ENCODE results near the gene AMIGO1.

Gene AMIGO1

GRCh38 chr1:109504974-109505373 lies 4.6 kb downstream of the AMIGO1 start:
- no peak overlapping the region for H3K27ac ChIP-seq (ENCODE audit: low read length)
- H3K36me3 ChIP-seq (replicated peaks; ENCODE audit: low read depth, low read length), result no peaks in the 10 kb centered on the region
- no peak for TF ChIP-seq EZH2phosphoT487 (IDR thresholded peaks at IDR 0.05; ENCODE audit: low read depth)
- TF ChIP-seq, protein P1, sequence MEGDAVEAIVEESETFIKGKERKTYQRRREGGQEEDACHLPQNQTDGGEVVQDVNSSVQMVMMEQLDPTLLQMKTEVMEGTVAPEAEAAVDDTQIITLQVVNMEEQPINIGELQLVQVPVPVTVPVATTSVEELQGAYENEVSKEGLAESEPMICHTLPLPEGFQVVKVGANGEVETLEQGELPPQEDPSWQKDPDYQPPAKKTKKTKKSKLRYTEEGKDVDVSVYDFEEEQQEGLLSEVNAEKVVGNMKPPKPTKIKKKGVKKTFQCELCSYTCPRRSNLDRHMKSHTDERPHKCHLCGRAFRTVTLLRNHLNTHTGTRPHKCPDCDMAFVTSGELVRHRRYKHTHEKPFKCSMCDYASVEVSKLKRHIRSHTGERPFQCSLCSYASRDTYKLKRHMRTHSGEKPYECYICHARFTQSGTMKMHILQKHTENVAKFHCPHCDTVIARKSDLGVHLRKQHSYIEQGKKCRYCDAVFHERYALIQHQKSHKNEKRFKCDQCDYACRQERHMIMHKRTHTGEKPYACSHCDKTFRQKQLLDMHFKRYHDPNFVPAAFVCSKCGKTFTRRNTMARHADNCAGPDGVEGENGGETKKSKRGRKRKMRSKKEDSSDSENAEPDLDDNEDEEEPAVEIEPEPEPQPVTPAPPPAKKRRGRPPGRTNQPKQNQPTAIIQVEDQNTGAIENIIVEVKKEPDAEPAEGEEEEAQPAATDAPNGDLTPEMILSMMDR (IDR thresholded peaks at IDR 0.05; ENCODE audit: low read depth, low read length), result no peak
- no peaks in the 10 kb centered on the region for H3K9me3 ChIP-seq (ENCODE audit: insufficient read depth, low read length)
- H3K4me2 ChIP-seq (ENCODE audit: low read length), result no peak overlapping the region
- no peak overlapping the region for H3K4me3 ChIP-seq (ENCODE audit: low read length)
- no peak overlapping the region for H3K9ac ChIP-seq (ENCODE audit: low read length)
- H3K4me1 ChIP-seq (ENCODE audit: low read length), result peaks cover 3% of the 10 kb centered on the region
- no peaks in the 10 kb centered on the region for H4K20me1 ChIP-seq (ENCODE audit: insufficient read depth, low read length)
- no peaks in the 10 kb centered on the region for H3K27me3 ChIP-seq (ENCODE audit: low read depth, low read length)
- no peaks in the 10 kb centered on the region for H3K79me2 ChIP-seq (ENCODE audit: low read length)
- no peak overlapping the region for H2AFZ ChIP-seq (ENCODE audit: low read depth, low read length)

GRCh38 chr1:109503935-109504334 lies 5.6 kb downstream of the AMIGO1 start:
- no peak for TF ChIP-seq EZH2phosphoT487 (IDR thresholded peaks at IDR 0.05; ENCODE audit: low read depth)
- TF ChIP-seq, protein P1 (IDR thresholded peaks at IDR 0.05; ENCODE audit: low read depth, low read length), result no peak
- Histone ChIP-seq H3K9me3 (ENCODE audit: insufficient read depth, low read length) (no peaks in the 10 kb centered on the region), H3K4me2 (ENCODE audit: low read length) (no peak overlapping the region), H3K4me1 (ENCODE audit: low read length) (0 out of 2 replicates have a peak, but pooled peaks cover under 1% of the 10 kb centered on the region), H3K27me3 (ENCODE audit: low read depth, low read length) (no peaks in the 10 kb centered on the region), H3K36me3 (replicated peaks; ENCODE audit: low read depth, low read length) (no peaks in the 10 kb centered on the region), H4K20me1 (ENCODE audit: insufficient read depth, low read length) (no peaks in the 10 kb centered on the region), H3K27ac (ENCODE audit: low read length) (no peak overlapping the region), H3K79me2 (ENCODE audit: low read length) (no peaks in the 10 kb centered on the region), H3K4me3 (ENCODE audit: low read length) (no peak overlapping the region), H3K9ac (ENCODE audit: low read length) (no peak overlapping the region), H2AFZ (ENCODE audit: low read depth, low read length) (no peak overlapping the region)

DNA sequence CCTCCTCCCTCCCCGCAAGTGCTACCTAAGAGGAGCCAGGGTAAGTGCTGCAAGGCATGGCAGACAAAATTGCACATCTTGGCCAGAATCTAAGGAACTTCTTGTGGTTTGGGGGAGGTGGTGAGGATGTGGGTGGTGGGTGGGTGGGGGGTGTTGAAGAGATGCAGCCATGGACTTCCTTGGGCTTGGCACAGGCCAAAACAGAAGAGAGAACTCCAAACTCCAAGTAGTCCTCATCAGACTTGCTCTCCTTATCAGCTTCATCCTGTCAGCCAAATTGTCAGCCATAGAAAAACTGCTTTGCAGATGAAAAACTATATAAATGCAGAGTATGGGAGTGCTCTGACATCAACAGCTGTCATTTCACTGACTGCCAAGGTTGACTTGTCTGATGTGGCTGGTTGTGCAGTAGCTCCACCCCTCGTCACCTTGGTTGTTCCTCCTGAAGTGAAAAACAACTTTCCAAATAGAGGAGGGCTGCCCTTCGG lies 7.1 kb downstream of the AMIGO1 start:
- Histone ChIP-seq H3K9ac (ENCODE audit: low read length) (no peak overlapping the region), H3K27me3 (ENCODE audit: low read depth, low read length) (no peaks in the 10 kb centered on the region), H3K9me3 (ENCODE audit: insufficient read depth, low read length) (no peaks in the 10 kb centered on the region), H3K4me1 (ENCODE audit: low read length) (no peaks in the 10 kb centered on the region), H3K4me3 (ENCODE audit: low read length) (no peak overlapping the region), H2AFZ (ENCODE audit: low read depth, low read length) (no peak overlapping the region), H3K36me3 (replicated peaks; ENCODE audit: low read depth, low read length) (no peaks in the 10 kb centered on the region), H3K27ac (ENCODE audit: low read length) (no peak overlapping the region), H4K20me1 (ENCODE audit: insufficient read depth, low read length) (no peaks in the 10 kb centered on the region), H3K4me2 (ENCODE audit: low read length) (no peak overlapping the region), H3K79me2 (ENCODE audit: low read length) (no peaks in the 10 kb centered on the region)
- TF ChIP-seq EZH2phosphoT487 (IDR thresholded peaks at IDR 0.05; ENCODE audit: low read depth), result no peak
- TF ChIP-seq, protein P1 (IDR thresholded peaks at IDR 0.05; ENCODE audit: low read depth, low read length), result no peak

DNA sequence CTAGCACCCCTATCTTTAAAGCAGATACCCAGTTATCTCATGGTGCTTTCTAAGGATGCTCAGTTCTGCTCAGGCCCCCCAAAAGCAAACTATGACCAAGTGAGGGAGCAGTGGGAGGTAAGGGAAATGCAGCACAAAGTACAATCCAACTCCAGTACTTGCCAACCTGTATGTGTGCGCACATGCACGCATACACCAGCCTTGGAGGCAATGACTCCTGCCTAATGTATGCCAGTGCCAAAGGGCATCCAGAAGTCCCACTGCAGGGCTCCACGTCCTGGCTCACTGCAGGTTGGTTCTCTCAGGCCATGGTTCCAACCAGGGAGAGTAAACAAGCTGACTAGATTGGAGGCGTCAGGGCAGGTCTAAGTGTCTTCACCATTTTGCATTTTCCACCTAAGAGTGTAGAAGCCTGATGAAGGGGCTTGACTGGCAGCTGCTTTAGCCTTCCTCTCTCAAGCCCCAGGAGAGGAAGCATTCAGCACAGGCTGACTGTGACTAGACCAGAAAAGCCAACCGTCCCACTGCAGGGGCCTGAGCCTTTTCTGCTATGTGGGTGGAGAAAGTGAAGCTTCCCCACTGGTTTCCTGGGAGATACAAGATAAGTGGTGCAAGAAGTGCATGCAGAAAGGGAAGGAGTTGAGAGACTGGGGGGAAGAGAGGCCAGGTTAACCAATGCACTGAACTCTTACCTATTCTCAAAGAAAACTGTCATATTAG lies 7.7 kb downstream of the AMIGO1 start:
- no peak overlapping the region for H3K9ac ChIP-seq (ENCODE audit: low read length)
- no peaks in the 10 kb centered on the region for H3K79me2 ChIP-seq (ENCODE audit: low read length)
- TF ChIP-seq, protein P1 (IDR thresholded peaks at IDR 0.05; ENCODE audit: low read depth, low read length), result no peak
- TF ChIP-seq EZH2phosphoT487 (IDR thresholded peaks at IDR 0.05; ENCODE audit: low read depth), result no peak
- no peaks in the 10 kb centered on the region for H3K9me3 ChIP-seq (ENCODE audit: insufficient read depth, low read length)
- no peak overlapping the region for H3K27ac ChIP-seq (ENCODE audit: low read length)
- H3K4me1 ChIP-seq (ENCODE audit: low read length), result no peaks in the 10 kb centered on the region
- no peaks in the 10 kb centered on the region for H4K20me1 ChIP-seq (ENCODE audit: insufficient read depth, low read length)
- no peak overlapping the region for H3K4me2 ChIP-seq (ENCODE audit: low read length)
- no peak overlapping the region for H3K4me3 ChIP-seq (ENCODE audit: low read length)
- no peaks in the 10 kb centered on the region for H3K36me3 ChIP-seq (replicated peaks; ENCODE audit: low read depth, low read length)
- no peaks in the 10 kb centered on the region for H3K27me3 ChIP-seq (ENCODE audit: low read depth, low read length)
- no peak overlapping the region for H2AFZ ChIP-seq (ENCODE audit: low read depth, low read length)
